Suprapubic skin (tissue), 4 donors: ENCODE results near the gene TRPM2. TPM values are rescaled to one million over a fixed set of nuclear protein-coding genes. Genes with fewer than 3 reads are reported as not detected.
A peak's percentile ranks its signal among the peaks of the same experiment; 100 is the strongest.
"Not testable (repeated sequence)": the region's sequence is repeated elsewhere in the genome, so short reads cannot be mapped to it uniquely, and the experiment has no call there.

Source experiments
- DNase-seq, 2 donors: peaks; one replicate each; pipeline ENCODE4 v3.0.0-alpha.2; 2019; ENCODE audit warnings: low spot score in 2 of 2
- H3K27ac ChIP-seq: fragments of 200-600 bp; sonication (generic); one replicate; pipeline ENCODE4 v1.5.1; 2019
- H3K27me3 ChIP-seq: fragments of 200-600 bp; sonication (generic); one replicate; pipeline ENCODE4 v1.5.1; 2019
- H3K36me3 ChIP-seq: fragments of 200-600 bp; sonication (generic); one replicate; pipeline ENCODE4 v1.5.1; 2019
- H3K4me1 ChIP-seq: fragments of 200-600 bp; sonication (generic); one replicate; pipeline ENCODE4 v1.5.1; 2019
- H3K4me3 ChIP-seq: fragments of 200-600 bp; sonication (generic); one replicate; pipeline ENCODE4 v1.5.1; 2019; ENCODE audit warnings: mild to moderate bottlenecking
- H3K9me3 ChIP-seq: fragments of 200-600 bp; sonication (generic); one replicate; pipeline ENCODE4 v1.5.1; 2019
- EP300 ChIP-seq: sonication (generic); formaldehyde crosslinking; IDR thresholded peaks from one replicate; pipeline ENCODE4 v1.6.1; 2017; ENCODE audit warnings: antibody characterized with exemption
- POLR2A ChIP-seq, 2 donors: fragments of 450-650 bp; IDR thresholded peaks; one replicate each; pipeline ENCODE4 v1.6.1; 2017; ENCODE audit warnings: antibody characterized with exemption in 2 of 2, mild to moderate bottlenecking in 2 of 2, moderate library complexity in 2 of 2
- POLR2AphosphoS5 ChIP-seq, 3 donors: sonication (generic); formaldehyde crosslinking; IDR thresholded peaks; one replicate each; pipeline ENCODE4 v1.6.1; 2017; ENCODE audit warnings: antibody characterized with exemption in 3 of 3
- WGBS: methylation state at CpG from one replicate; pipeline ENCODE4 v1.1.5; 2018; 5-methylcytosine and 5-hydroxymethylcytosine counted together
- total RNA-seq, 4 donors: library from RNA; depleted of rRNA; stranded (reverse); fragments of >200 nt; gene quantifications; one replicate each; pipeline ENCODE4 v1.1.0, GENCODE V29; 2016
- TF ChIP-seq, protein P1 (sequence below), 2 donors: fragments of 200-600 bp in 1 of 2; fragments of 450-650 bp in 1 of 2; sonication (generic) in 1 of 2; IDR thresholded peaks; one replicate each; pipeline ENCODE4 v1.5.1; 2016 to 2019; ENCODE audit warnings: antibody characterized with exemption in 2 of 2, mild to moderate bottlenecking in 1 of 2, moderate library complexity in 1 of 2

The TRPM2 gene
- total RNA-seq, 4 donors from 2014 or later: 2.5 to 4.2 (median 3.2) TPM

- not testable (repeated sequence) for H3K9me3 ChIP-seq, H3K36me3 ChIP-seq, H3K4me3 ChIP-seq, H3K27me3 ChIP-seq, H3K4me1 ChIP-seq, H3K27ac ChIP-seq, DNase-seq
- 41% methylated on average over 19 of the region's 21 CpGs for WGBS
- TF ChIP-seq, protein P1, sequence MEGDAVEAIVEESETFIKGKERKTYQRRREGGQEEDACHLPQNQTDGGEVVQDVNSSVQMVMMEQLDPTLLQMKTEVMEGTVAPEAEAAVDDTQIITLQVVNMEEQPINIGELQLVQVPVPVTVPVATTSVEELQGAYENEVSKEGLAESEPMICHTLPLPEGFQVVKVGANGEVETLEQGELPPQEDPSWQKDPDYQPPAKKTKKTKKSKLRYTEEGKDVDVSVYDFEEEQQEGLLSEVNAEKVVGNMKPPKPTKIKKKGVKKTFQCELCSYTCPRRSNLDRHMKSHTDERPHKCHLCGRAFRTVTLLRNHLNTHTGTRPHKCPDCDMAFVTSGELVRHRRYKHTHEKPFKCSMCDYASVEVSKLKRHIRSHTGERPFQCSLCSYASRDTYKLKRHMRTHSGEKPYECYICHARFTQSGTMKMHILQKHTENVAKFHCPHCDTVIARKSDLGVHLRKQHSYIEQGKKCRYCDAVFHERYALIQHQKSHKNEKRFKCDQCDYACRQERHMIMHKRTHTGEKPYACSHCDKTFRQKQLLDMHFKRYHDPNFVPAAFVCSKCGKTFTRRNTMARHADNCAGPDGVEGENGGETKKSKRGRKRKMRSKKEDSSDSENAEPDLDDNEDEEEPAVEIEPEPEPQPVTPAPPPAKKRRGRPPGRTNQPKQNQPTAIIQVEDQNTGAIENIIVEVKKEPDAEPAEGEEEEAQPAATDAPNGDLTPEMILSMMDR (IDR thresholded peaks at IDR 0.05): peak; percentile 12 to 66
Observed at GRCh38 chr21:44479556-44480199, 126.3 kb downstream of the TRPM2 start.

GRCh38 chr21:44480200-44481053 lies 127.0 kb downstream of the TRPM2 start:
- TF ChIP-seq, protein P1 (IDR thresholded peaks at IDR 0.05): no peak
- TF ChIP-seq POLR2AphosphoS5 (IDR thresholded peaks at IDR 0.05): no peak
- TF ChIP-seq POLR2A (IDR thresholded peaks at IDR 0.05): no peak
- no peak for TF ChIP-seq EP300
- Histone ChIP-seq H3K9me3 (no peaks in the 10 kb centered on the region), H3K27me3 (no peaks in the 10 kb centered on the region), H3K36me3 (no peaks in the 10 kb centered on the region), H3K4me3 (no peak overlapping the region), H3K4me1 (no peaks in the 10 kb centered on the region), H3K27ac (no peak overlapping the region)
- WGBS: 75% methylated on average over 16 of the region's 16 CpGs
- DNase-seq: no peak

GRCh38 chr21:44482581-44483287 lies 129.3 kb downstream of the TRPM2 start:
- Histone ChIP-seq H3K36me3 (no peaks in the 10 kb centered on the region), H3K4me3 (no peak overlapping the region), H3K27ac (no peak overlapping the region), H3K4me1 (no peaks in the 10 kb centered on the region), H3K9me3 (no peaks in the 10 kb centered on the region), H3K27me3 (peaks cover 9% of the 10 kb centered on the region)
- TF ChIP-seq, protein P1 (IDR thresholded peaks at IDR 0.05): no peak
- TF ChIP-seq EP300 (no peak), POLR2AphosphoS5 (IDR thresholded peaks at IDR 0.05) (no peak), POLR2A (IDR thresholded peaks at IDR 0.05) (no peak)
- DNase-seq: no peak
- 79% methylated on average over 14 of the region's 14 CpGs for WGBS

DNA sequence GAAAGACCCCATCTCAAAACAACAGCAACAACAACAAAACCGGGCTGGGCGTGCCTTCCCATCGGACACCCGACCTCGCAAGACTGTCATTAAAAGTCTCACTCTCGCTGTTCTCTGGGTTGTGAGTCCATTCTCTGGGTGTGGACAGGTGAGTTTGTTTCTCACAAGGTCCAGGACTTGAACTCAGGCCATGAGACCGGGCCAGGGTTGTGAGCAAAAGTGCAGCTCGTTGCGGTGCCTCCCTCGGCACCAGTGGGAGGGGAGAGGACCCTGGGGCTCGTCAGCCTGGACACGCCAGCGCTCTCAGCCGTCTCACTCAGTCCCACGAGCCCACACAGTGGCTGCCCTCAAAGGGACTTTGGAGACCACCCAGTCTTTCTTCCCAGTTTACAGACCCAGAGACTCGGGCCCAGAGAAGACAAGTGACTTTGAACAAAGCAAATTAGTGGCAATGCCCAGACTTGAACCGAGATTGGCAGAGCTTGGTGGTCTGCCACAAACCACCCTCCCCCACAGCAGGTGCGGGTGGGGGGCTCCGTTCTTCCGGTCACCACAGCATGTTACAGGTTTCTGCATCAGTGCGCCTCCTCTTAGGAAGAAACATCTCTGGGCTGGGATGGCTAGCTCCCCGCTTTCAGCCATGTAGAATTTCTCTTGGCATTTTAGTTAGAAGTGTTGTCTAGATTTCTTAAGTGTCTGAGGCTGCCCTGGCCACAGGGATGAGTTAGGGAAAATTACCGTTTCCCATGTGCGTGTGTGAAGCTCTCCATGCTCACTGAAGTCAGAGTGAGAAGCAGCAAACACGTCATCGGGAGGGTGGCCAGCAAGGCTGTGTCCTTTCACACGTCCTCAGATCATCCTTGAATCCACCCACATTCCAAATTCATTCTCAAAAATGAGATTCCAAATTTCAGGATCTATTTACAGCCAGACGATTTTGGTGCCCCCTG lies 130.1 kb downstream of the TRPM2 start:
- TF ChIP-seq POLR2A (IDR thresholded peaks at IDR 0.05) (no peak), EP300 (no peak), POLR2AphosphoS5 (IDR thresholded peaks at IDR 0.05) (no peak)
- TF ChIP-seq, protein P1 (IDR thresholded peaks at IDR 0.05): no peak
- Histone ChIP-seq H3K4me3 (no peak overlapping the region), H3K27ac (no peak overlapping the region), H3K4me1 (no peaks in the 10 kb centered on the region), H3K9me3 (no peaks in the 10 kb centered on the region), H3K27me3 (peaks cover 9% of the 10 kb centered on the region), H3K36me3 (no peaks in the 10 kb centered on the region)
- no peak for DNase-seq
- 74% methylated on average over 22 of the region's 28 CpGs for WGBS
